HEK293 (cell line): ENCODE data around the gene ABTB2.

Experiments
- RBAK ChIP-seq: fragments of 450-650 bp; formaldehyde crosslinking; IDR thresholded peaks from 2 replicates; pipeline ENCODE4 v1.5.1; 2016; ENCODE audit warnings: missing biosample characterization, missing genetic modification characterization
- ZFP41 ChIP-seq: fragments of 450-650 bp; formaldehyde crosslinking; IDR thresholded peaks from 2 replicates; pipeline ENCODE4 v1.5.1; 2016; ENCODE audit warnings: missing biosample characterization, missing genetic modification characterization, borderline replicate concordance
- ZNF23 ChIP-seq: fragments of 450-650 bp; formaldehyde crosslinking; IDR thresholded peaks from 2 replicates; pipeline ENCODE4 v1.5.1; 2016; ENCODE audit warnings: missing biosample characterization, missing genetic modification characterization, borderline replicate concordance
- ZNF324 ChIP-seq: fragments of 450-650 bp; formaldehyde crosslinking; IDR thresholded peaks from 2 replicates; pipeline ENCODE4 v1.5.1; 2016; ENCODE audit warnings: missing biosample characterization, missing genetic modification characterization
- ZNF341 ChIP-seq: fragments of 450-650 bp; formaldehyde crosslinking; IDR thresholded peaks from 2 replicates; pipeline ENCODE4; 2016; ENCODE audit warnings: low read depth, missing biosample characterization, missing genetic modification characterization
- ZNF621 ChIP-seq: fragments of 450-650 bp; formaldehyde crosslinking; IDR thresholded peaks from 2 replicates; pipeline ENCODE4 v1.5.1; 2017; ENCODE audit warnings: missing biosample characterization, missing genetic modification characterization
- ZNF670 ChIP-seq: fragments of 450-650 bp; formaldehyde crosslinking; IDR thresholded peaks from 2 replicates; pipeline ENCODE4 v1.5.1; 2016; ENCODE audit warnings: missing biosample characterization, missing genetic modification characterization, low read depth
- ZNF792 ChIP-seq: fragments of 450-650 bp; formaldehyde crosslinking; IDR thresholded peaks from 2 replicates; pipeline ENCODE4 v1.5.1; 2016; ENCODE audit warnings: missing biosample characterization, missing genetic modification characterization
- ZNF837 ChIP-seq: fragments of 450-650 bp; formaldehyde crosslinking; IDR thresholded peaks from 2 replicates; pipeline ENCODE4 v1.5.1; 2016; ENCODE audit warnings: missing biosample characterization, missing genetic modification characterization
- ZSCAN23 ChIP-seq: fragments of 450-650 bp; formaldehyde crosslinking; IDR thresholded peaks from 2 replicates; pipeline ENCODE4 v1.5.1; 2016; ENCODE audit warnings: missing biosample characterization, missing genetic modification characterization
- TF ChIP-seq, protein P1 (sequence below): fragments of 450-650 bp; formaldehyde crosslinking; IDR thresholded peaks from 2 replicates; pipeline ENCODE4 v1.5.1; 2016; ENCODE audit warnings: missing biosample characterization, missing genetic modification characterization
- TF ChIP-seq, protein P2 (sequence below): fragments of 450-650 bp; formaldehyde crosslinking; IDR thresholded peaks from 2 replicates; pipeline ENCODE4 v1.5.1; 2016; ENCODE audit warnings: missing biosample characterization, missing genetic modification characterization
- TF ChIP-seq, protein P3 (sequence below): fragments of 450-650 bp; formaldehyde crosslinking; IDR thresholded peaks from 2 replicates; pipeline ENCODE4 v1.5.1; 2017; ENCODE audit warnings: missing biosample characterization, missing genetic modification characterization

DNA sequence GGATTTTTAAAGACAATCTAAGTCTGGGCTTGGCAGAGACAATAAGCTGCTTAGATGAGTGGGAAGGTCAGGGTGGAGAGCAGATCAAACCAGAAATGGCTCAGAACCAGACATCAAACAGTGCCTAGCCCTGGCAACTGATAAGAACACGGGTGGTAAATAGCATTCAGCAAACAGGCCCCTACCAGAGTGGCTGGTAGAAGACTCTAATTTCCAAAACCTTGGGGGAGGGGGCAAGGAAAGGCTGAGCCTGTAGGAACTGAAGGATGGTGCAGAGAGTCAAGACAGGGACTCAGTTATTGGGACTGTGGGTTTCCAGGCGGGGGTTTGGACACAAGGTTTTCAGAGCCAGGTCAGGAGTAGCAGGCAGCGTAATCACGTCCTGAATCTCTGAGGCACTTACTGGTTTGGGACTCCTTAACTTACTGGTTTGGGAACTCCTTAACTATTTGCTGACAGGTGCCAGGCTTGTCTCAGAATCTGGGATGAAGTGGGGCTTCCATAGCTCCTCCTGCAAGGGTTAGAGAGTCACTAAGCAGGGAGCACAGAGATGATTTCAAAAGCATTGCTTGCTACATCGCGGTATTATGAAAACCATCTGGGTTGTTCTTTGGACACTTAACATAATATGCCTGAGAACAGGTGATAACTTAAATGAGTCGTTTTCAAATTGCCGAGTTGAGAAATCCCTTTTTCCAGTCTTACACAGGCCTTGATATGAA, 5.7 kb upstream of the ABTB2 start:
- TF ChIP-seq ZNF670 (tag by site-specific recombination), result no peak
- TF ChIP-seq, protein P1, sequence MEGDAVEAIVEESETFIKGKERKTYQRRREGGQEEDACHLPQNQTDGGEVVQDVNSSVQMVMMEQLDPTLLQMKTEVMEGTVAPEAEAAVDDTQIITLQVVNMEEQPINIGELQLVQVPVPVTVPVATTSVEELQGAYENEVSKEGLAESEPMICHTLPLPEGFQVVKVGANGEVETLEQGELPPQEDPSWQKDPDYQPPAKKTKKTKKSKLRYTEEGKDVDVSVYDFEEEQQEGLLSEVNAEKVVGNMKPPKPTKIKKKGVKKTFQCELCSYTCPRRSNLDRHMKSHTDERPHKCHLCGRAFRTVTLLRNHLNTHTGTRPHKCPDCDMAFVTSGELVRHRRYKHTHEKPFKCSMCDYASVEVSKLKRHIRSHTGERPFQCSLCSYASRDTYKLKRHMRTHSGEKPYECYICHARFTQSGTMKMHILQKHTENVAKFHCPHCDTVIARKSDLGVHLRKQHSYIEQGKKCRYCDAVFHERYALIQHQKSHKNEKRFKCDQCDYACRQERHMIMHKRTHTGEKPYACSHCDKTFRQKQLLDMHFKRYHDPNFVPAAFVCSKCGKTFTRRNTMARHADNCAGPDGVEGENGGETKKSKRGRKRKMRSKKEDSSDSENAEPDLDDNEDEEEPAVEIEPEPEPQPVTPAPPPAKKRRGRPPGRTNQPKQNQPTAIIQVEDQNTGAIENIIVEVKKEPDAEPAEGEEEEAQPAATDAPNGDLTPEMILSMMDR (tag by site-specific recombination), result no peak
- TF ChIP-seq, protein P2, sequence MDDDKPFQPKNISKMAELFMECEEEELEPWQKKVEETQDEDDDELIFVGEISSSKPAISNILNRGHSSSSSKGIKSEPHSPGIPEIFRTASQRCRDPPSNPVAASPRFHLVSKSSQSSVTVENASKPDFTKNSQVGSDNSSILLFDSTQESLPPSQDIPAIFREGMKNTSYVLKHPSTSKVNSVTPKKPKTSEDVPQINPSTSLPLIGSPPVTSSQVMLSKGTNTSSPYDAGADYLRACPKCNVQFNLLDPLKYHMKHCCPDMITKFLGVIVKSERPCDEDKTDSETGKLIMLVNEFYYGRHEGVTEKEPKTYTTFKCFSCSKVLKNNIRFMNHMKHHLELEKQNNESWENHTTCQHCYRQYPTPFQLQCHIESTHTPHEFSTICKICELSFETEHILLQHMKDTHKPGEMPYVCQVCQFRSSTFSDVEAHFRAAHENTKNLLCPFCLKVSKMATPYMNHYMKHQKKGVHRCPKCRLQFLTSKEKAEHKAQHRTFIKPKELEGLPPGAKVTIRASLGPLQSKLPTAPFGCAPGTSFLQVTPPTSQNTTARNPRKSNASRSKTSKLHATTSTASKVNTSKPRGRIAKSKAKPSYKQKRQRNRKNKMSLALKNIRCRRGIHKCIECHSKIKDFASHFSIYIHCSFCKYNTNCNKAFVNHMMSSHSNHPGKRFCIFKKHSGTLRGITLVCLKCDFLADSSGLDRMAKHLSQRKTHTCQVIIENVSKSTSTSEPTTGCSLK (tag by site-specific recombination), result no peak
- TF ChIP-seq ZSCAN23 (tag by site-specific recombination), result no peak
- no peak for TF ChIP-seq ZFP41 (tag by site-specific recombination)
- no peak for TF ChIP-seq ZNF23 (tag by site-specific recombination)
- no peak for TF ChIP-seq ZNF792 (tag by site-specific recombination)
- TF ChIP-seq ZNF324 (tag by site-specific recombination), result no peak
- no peak for TF ChIP-seq ZNF837
- TF ChIP-seq ZNF341 (tag by site-specific recombination), result no peak
- TF ChIP-seq ZNF621, result no peak
- TF ChIP-seq, protein P3, sequence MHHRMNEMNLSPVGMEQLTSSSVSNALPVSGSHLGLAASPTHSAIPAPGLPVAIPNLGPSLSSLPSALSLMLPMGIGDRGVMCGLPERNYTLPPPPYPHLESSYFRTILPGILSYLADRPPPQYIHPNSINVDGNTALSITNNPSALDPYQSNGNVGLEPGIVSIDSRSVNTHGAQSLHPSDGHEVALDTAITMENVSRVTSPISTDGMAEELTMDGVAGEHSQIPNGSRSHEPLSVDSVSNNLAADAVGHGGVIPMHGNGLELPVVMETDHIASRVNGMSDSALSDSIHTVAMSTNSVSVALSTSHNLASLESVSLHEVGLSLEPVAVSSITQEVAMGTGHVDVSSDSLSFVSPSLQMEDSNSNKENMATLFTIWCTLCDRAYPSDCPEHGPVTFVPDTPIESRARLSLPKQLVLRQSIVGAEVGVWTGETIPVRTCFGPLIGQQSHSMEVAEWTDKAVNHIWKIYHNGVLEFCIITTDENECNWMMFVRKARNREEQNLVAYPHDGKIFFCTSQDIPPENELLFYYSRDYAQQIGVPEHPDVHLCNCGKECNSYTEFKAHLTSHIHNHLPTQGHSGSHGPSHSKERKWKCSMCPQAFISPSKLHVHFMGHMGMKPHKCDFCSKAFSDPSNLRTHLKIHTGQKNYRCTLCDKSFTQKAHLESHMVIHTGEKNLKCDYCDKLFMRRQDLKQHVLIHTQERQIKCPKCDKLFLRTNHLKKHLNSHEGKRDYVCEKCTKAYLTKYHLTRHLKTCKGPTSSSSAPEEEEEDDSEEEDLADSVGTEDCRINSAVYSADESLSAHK (tag by site-specific recombination), result no peak
- no peak for TF ChIP-seq RBAK
